Measurements from ENCODE around the gene MRPL53. TPM values are rescaled to one million over a fixed set of nuclear protein-coding genes. Genes with fewer than 3 reads are reported as not detected.
A peak's percentile ranks its signal among the peaks of the same experiment; 100 is the strongest.

The MRPL53 gene
- total and polyA plus RNA-seq, 9 donors: 13.1 to 105 (median 77.1) TPM

GRCh38 chr2:74441690-74442482, 30.6 kb downstream of the MRPL53 start, which contains the start of gene RTKN:
Gene RTKN, minus strand, starts transcription at chr2:74441937. Its CDS starts 121 bp downstream, at chr2:74441816.
- no peaks in the 10 kb centered on the region for H3K36me3 ChIP-seq
- intact Hi-C loops (cut with DNase I): no loop called here
- peak within 1 kb of the TSS; percentile 32 for H3K4me3 ChIP-seq
- TF ChIP-seq EP300 (IDR thresholded peaks at IDR 0.05): no peak
- TF ChIP-seq POLR2A (IDR thresholded peaks at IDR 0.05): no peak
- no peak for TF ChIP-seq CTCF (IDR thresholded peaks at IDR 0.05)
- no peaks in the 10 kb centered on the region for H3K9me3 ChIP-seq
- WGBS, 3 donors: 5 to 18% (median 9%) methylated on average over 48 to 75 of the region's 75 CpGs
- peak in 4 of 5 donors; percentile 27 to 62 (median 48) for DNase-seq
- H3K27me3 ChIP-seq: no peaks in the 10 kb centered on the region
- peaks cover 7% of the 10 kb centered on the region for H3K4me1 ChIP-seq (ENCODE audit: insufficient read depth)
- peak within 1 kb of the TSS; percentile 16 to 72 for H3K27ac ChIP-seq

- intact Hi-C loops (cut with DNase I): no loop called here
- Histone ChIP-seq H3K27ac (peak overlapping the region in 1 of 2 donors; percentile 72), H3K9me3 (no peaks in the 10 kb centered on the region), H3K4me1 (ENCODE audit: insufficient read depth) (peaks cover 7% of the 10 kb centered on the region), H3K4me3 (peak overlapping the region; percentile 32), H3K36me3 (no peaks in the 10 kb centered on the region), H3K27me3 (no peaks in the 10 kb centered on the region)
- DNase-seq: no peak
- no peak for TF ChIP-seq POLR2A (IDR thresholded peaks at IDR 0.05)
- no peak for TF ChIP-seq EP300 (IDR thresholded peaks at IDR 0.05)
- TF ChIP-seq CTCF (IDR thresholded peaks at IDR 0.05): no peak
- 15 to 22% (median 21%) methylated on average over 33 of the region's 33 CpGs for WGBS, 3 donors
Measured at GRCh38 chr2:74441170-74441689, 31.2 kb downstream of the MRPL53 start.

- peak overlapping the region; percentile 16 to 72 for H3K27ac ChIP-seq
- H3K4me1 ChIP-seq (ENCODE audit: insufficient read depth): peaks cover 7% of the 10 kb centered on the region
- H3K36me3 ChIP-seq: no peaks in the 10 kb centered on the region
- intact Hi-C loops (cut with DNase I): no loop called here
- no peaks in the 10 kb centered on the region for H3K9me3 ChIP-seq
- peak; percentile 67 to 86 (median 74) for DNase-seq
- H3K27me3 ChIP-seq: no peaks in the 10 kb centered on the region
- 5 to 12% (median 6%) methylated on average over 45 of the region's 45 CpGs for WGBS, 3 donors
- H3K4me3 ChIP-seq: peak overlapping the region; percentile 32
- peak in 1 of 3 donors; percentile 29 for TF ChIP-seq CTCF (IDR thresholded peaks at IDR 0.05)
- no peak for TF ChIP-seq POLR2A (IDR thresholded peaks at IDR 0.05)
- no peak for TF ChIP-seq EP300 (IDR thresholded peaks at IDR 0.05)
Measured at GRCh38 chr2:74440378-74441169, 31.9 kb downstream of the MRPL53 start.

GRCh38 chr2:74439803-74440377, 32.6 kb downstream of the MRPL53 start:
- no peaks in the 10 kb centered on the region for H3K27me3 ChIP-seq
- no peaks in the 10 kb centered on the region for H3K36me3 ChIP-seq
- peaks cover 7% of the 10 kb centered on the region for H3K4me1 ChIP-seq (ENCODE audit: insufficient read depth)
- peak overlapping the region; percentile 32 for H3K4me3 ChIP-seq
- TF ChIP-seq EP300 (IDR thresholded peaks at IDR 0.05): no peak
- TF ChIP-seq CTCF (IDR thresholded peaks at IDR 0.05): no peak
- TF ChIP-seq POLR2A (IDR thresholded peaks at IDR 0.05): no peak
- peak in 3 of 5 donors; percentile 35 to 65 (median 57) for DNase-seq
- WGBS, 3 donors: 2 to 7% (median 2%) methylated on average over 14 of the region's 14 CpGs
- intact Hi-C loops (cut with DNase I): no loop called here
- no peaks in the 10 kb centered on the region for H3K9me3 ChIP-seq
- H3K27ac ChIP-seq: no peak overlapping the region

Data from ovary (tissue), 9 donors.